Measurements from ENCODE around the gene DCAF11.

The DCAF11 gene

GRCh38 chr14:24119691-24120090 is 5.1 kb downstream of the DCAF11 start:
- H3K27ac ChIP-seq = no peak overlapping the region
- TF ChIP-seq CTCF (conservative IDR thresholded peaks at IDR 0.05) = no peak
- no peak for TF ChIP-seq ZFX (IDR thresholded peaks at IDR 0.05)

- no peak overlapping the region for H3K27ac ChIP-seq
- TF ChIP-seq ZFX (IDR thresholded peaks at IDR 0.05) = no peak
- no peak for TF ChIP-seq CTCF (conservative IDR thresholded peaks at IDR 0.05)
These were observed 6.6 kb downstream of the DCAF11 start for GRCh38 chr14:24121210-24121609.

- H3K27ac ChIP-seq = no peak overlapping the region
- TF ChIP-seq ZFX (IDR thresholded peaks at IDR 0.05) = no peak
- TF ChIP-seq CTCF (conservative IDR thresholded peaks at IDR 0.05) = no peak
These were observed 7.8 kb downstream of the DCAF11 start for GRCh38 chr14:24122416-24122815.

- H3K27ac ChIP-seq = no peak overlapping the region
- TF ChIP-seq ZFX (IDR thresholded peaks at IDR 0.05) = no peak
- no peak for TF ChIP-seq CTCF (conservative IDR thresholded peaks at IDR 0.05)
These were observed 8.3 kb downstream of the DCAF11 start for GRCh38 chr14:24122898-24123297.

- H3K27ac ChIP-seq = no peak overlapping the region
- TF ChIP-seq ZFX (IDR thresholded peaks at IDR 0.05) (no peak), CTCF (conservative IDR thresholded peaks at IDR 0.05) (no peak)
These were observed 9.1 kb downstream of the DCAF11 start for GRCh38 chr14:24123424-24124417.

GRCh38 chr14:24126939-24127338 is 12.4 kb downstream of the DCAF11 start:
- H3K27ac ChIP-seq = no peak overlapping the region
- TF ChIP-seq ZFX (IDR thresholded peaks at IDR 0.05) = no peak
- TF ChIP-seq CTCF (conservative IDR thresholded peaks at IDR 0.05) = no peak

- H3K27ac ChIP-seq = no peak overlapping the region
- TF ChIP-seq CTCF (conservative IDR thresholded peaks at IDR 0.05) = no peak
- TF ChIP-seq ZFX (IDR thresholded peaks at IDR 0.05) = no peak
These were observed 13.1 kb downstream of the DCAF11 start for GRCh38 chr14:24127673-24128072.
